ENCODE results near the gene SLC10A3. TPM values are rescaled to one million over a fixed set of nuclear protein-coding genes. Genes with fewer than 3 reads are reported as not detected.

SLC10A3 gene
- total RNA-seq, 1 donor from 2014 or later: 28.5 TPM

DNA sequence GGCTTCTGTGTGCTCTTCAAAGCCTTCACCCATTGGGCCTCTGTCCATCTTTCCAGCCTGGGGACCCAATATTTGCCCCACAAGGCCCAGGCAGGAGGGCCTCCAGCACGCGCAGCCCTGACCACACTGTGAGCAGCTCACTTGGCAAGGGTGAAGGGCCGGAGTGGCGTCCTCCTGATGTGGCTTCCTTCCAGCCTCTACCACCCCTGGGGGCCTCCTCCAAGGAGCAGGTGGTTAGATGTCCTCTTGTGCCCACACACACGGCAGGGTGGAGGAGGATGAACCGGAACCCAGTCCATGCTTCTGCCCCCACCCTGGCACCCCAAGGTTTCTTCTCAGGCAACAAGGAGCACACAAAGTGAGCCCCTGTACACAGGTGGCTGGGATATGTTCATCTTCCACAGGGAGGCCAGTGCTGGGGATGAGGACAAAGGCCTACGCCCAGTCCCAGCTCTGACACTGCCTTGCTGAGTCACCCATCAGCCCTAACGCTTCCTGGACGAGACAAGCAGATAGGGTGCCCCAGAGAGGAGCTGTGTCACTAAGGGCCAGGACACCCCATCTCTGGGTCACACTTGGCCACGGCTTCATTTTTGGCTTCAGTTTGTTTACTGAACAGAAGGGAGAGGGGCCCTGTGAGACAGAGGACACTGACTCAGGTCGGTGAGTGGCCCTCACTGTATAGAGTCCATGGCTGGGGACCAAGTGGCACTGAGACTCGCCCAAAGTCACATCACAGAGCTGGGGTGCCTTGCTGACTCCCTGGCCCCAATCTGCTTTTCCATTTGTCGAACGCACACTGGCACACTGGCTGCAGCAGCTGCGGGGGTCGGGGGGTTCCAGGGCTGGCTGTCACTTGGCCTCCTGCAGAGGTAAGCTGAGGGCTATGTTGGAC, 5.9 kb downstream of the SLC10A3 start:
- no peak for DNase-seq (ENCODE audit: low read depth)

DNA sequence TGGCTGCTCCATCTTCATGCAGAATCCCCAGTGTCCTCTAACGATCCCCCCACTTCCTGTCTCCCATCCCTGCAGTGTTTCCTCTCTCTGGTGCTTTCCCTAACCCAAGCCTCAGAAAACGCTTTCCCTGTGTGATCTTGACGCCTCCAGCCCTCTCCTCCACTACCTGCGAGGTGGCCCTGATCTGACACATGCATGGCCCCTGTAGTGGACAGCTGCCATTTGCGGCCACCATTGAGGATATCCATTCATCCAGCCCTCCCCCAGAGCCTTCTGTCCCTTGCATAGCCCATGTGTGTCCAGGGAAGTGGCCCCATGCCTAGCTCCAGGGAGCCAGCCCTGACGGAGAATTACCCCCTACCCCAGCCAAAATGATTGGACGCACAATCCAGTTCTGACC, 7.1 kb downstream of the SLC10A3 start:
- DNase-seq (ENCODE audit: low read depth): no peak

DNA sequence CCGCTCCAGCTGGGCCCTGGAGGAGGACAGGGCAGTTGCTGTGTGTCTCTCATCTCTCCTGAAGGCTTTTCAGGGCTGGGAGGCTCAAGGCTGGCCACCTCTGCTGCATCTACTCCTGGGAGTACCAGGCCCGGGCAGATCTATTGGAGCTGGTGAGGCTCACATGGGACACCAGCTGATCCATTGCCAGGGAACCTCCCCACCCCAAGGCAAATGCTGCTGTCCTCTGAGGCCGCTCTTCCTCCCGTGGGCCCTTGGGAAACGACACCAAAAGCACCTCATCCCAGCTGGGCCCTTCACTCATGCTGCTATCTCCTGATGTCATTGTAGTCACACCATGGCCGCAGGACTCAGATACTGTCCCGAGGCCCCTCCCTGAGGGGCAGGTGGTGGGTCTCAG, 7.6 kb downstream of the SLC10A3 start:
- peak; percentile 49 for DNase-seq (ENCODE audit: low read depth)

DNA sequence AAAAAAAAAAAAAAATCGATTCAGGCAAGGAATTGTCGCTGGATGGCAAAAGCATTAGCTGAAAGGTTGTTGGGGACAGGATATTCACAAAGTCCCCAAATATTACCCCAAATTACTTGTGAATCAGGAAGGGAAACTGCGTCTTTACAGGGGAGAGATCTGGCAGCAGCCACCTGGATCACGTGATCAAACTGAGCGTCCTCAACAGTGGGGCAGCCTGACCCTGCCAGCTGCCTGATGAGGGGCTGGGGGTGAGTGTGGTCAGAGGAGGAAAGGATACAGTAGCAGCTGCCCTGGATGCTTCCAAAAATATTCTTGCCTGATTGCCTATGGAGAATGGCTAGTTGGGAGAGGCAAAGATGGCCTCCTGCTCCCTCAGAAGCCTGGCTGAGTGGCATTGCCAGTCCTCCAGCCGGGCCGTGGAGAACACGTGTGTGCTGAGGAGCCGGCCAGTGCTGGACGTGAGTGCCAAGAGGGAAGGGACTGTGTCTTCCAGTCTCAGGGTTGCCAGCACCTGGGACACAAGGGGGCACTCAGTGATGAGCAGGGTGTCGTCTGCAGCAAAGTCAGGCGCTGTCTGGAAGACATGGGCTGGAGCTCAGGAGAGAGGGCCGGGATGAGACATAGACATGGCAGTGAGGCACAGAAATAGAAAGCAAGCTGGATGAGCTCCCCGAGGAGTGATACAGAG, 8.4 kb downstream of the SLC10A3 start:
- DNase-seq (ENCODE audit: low read depth): peak; percentile 58

DNA sequence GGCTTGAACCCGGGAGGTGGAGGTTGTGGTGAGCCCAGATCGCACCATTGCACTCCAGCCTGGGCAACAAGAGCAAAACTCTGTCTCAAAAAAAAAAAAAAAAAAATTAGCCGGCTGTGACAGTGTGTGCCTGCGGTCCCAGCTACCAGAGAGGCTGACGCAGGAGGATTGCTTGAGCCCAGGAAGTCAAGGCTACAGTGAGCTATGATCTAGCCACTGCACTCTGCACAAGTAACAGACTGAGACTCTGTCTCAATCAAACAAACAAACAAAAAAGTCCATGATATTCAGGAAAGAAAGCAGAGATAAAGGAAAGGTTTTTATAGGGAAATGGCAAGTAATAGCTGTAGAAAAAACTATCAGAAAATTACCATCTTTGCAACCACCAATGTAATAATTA, 9.2 kb downstream of the SLC10A3 start:
- DNase-seq (ENCODE audit: low read depth): no peak

DNA sequence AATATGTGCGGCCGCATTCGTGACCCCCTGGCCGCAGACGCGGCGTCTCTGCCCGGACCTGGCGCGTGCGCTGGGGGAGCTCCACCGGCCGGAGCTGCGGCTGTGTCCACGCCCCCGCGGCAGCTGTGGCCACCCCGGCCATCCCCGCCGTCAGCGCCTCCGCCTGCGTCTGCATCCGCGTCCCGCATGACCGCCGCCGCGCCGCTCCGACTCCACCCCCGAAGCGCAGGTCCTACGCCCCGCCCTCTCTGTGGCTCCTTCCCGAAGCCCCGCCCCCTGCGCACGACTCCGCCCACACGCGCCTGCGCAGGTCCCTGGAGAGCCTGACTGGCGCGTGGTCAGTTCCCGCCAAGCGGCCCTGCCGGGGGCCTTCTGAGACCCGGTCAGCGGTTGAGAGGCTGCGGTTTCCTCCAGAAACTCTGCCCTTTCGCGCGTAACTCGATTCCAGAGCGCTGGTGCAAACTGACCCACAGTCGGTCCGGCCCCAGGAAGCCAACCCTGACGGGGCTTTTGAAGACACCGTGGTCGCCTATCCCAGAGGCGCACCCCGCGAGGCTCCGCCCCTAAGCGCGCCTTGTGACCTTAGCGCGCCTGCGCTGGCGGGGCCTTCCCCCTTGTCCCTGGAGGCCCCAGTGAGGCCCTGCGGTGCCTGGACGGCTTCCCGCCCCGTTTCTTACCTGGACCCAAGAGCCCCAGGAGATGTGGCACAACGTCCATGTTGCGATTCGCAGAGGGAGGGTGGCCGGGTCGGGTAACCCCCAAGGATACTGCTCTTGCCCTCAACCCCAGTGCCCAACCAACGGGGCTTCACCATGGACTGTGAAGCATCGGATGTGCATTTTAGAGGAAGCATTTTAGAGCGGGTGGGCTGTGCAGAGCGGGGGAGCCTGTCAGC, 11.5 kb downstream of the SLC10A3 start, which contains the start of gene LAGE3:
Gene LAGE3 (minus strand): TSS at position 554 of the 895 bp plus-strand sequence. CDS start 366 bp downstream, at position 188.
- DNase-seq (ENCODE audit: low read depth): peak; percentile 89

DNA sequence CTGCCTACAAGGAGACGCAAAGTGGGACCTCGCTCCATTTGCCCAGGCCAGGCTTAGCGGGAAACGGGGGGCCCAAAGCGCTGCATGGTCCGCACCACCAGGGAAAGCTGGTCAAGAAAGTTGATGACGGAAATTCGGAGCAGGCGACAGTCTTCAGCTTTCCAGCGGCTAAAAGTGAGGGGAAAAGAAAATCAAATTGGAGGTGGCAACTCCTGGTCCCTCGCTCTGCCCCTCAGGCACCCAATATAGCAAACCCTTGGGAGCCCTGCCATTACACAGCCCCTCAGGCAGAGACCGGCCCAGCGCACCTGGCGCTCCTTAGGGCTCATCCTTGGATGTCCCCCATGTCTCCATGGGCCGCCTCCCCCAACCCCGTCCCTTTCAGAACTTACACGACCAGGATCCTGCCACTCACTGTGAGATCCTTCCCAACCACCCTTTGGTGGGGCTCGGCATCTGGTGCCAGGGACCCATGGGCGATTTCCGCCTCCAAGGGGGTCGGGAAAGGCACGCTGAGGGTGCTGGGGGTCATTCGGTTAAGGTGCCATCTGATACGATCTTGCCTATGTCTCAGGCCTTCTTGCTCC, 12.4 kb downstream of the SLC10A3 start:
- no peak for DNase-seq (ENCODE audit: low read depth)

DNA sequence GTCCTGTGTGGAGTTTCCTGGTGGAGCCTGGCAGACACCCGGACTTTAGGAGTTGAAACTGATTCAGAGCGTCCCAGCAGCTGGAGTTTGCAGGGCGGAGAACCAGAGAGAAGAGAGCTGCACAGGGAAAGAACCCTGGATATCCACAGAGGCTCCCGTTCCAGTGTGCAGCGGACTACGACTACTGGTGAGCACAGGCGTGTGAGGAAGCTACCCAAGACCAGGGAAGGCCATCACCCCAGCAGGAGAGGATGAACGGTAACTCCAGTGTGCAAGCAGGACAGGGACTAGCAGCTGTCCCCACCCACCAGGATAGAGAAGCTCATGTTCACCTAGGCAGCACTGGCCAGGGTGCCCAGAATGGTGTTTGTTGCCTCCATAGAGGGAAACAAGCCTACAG, 13.6 kb downstream of the SLC10A3 start:
- DNase-seq (ENCODE audit: low read depth): no peak

DNA sequence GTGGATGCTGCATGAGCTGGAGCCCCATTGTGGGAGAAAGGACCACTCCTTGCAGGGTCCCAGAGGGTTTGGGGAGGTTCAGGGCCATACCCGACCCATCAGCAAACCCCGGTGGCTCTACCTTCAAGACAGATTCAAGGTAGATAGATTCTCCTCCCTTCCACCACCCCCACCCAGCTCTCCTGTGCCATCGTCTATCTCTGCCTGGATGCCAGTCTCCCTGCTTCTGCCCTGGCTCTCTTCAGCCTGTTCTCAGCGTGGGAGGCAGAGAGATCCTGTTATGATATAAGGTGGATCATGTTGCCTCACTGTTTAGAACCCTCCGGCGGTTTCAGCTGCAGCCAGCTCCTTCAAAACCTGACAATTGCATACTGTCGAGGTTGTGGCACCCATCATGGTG, 16.7 kb downstream of the SLC10A3 start:
- DNase-seq (ENCODE audit: low read depth): no peak

DNA sequence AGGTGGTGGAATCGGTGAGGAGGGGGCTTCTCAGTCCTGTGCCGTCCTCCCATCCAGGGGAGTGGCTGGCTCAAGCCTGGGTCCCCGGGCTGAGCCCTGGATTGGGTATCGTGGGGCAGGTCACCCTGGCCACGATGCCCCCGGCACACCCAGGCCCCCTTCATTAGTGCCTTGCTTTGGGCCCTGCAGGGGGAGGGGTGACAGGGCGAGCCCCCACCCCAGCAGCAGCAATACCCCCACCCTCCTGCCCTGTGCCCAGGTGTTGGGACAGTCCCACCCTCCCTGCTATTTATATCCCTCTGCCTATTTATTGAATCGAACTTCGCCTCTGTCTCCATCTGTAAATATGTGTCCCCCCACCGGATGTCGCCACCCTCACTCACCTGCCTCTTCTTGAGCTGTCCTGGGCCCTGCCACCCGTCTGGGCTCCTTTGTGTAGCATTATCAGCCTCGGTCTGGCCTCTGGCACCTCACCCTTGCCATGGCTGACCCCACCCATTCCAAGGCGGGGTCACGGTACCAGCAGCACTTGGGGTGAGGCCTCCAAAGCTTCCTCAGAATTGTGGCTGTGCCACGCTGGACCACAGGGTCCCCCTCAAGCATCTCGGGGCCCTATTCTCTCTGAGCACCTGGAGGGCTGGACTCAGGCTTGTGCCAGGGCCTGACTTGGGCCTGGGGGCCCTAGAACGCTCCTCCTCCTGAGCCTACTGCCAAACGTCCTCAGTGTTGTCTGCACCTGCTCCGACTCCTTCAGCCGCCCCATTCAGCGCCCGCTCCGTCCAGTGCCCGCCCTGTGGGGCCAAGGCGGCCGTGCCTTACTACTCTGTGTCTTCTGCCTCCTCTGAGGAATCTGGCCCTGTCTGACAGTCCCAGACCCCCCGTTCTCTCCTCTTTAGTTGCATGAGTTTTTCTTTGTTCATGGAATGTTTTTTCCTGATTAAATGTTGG, 17.5 kb downstream of the SLC10A3 start:
- no peak for DNase-seq (ENCODE audit: low read depth)

DNA sequence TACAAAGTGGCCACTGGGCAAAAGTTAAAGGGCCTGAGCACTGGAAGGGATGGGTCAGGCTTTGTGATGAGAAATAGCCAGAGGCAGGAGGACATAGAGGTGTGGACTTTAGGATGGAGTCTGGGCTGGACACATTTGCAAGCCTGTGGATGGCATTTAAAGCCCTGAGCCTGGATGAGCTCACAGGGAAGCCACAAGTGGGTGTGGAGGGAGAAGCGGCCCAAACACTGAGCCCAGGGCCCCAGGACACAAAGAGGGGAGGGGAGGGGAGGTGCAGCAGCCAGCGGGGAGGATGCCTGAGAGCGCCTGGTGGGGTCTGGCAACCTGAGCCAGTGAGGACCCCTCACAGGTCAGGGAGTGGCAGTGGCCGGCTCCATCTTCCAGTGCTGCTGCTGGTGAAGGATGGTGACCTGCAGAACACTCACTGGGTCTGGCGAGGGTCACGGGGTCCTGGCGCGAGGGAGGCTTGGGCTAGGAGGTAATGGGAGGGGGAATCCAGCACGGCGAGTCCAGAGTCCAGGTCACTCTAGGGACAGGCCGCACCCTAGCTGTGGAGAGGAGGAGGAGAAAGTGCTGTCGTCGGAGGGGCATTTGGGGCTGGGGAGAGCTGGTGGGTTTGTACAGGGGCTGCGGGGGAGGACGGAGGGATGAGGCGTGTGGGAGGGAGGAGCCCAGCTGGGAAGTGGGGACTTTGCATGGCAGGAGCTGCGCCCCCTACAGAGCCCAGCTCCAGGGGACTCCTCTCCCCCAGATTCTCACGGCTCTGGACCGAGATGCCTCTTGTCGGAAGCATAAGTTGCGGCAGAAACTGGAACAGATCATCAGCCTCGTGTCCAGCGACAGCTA, 18.4 kb downstream of the SLC10A3 start:
- DNase-seq (ENCODE audit: low read depth): no peak

DNA sequence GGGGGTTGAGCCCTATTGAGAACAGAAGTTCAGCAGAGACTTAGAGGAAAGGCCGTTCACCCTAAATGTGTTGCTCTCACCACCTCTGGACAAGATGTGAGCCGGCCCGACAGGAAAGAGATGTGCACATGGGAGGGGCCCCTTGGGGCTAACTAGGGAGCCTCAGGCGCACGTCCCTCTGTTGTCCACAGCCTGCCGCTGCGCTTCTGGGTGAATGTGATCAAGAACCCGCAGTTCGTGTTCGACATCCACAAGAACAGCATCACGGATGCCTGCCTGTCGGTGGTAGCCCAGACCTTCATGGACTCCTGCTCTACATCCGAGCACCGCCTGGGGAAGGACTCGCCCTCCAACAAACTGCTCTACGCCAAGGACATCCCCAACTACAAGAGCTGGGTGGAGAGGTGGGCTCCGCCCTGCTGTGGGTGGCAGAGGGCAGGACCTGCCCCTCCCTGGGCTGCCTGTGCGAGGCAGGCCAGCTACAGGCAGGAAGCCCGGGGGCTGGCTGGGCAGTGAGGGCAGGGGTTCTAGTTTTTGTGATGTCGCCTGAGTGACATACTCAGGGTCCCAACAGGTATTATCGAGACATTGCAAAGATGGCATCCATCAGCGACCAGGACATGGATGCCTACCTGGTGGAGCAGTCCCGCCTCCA, 19.4 kb downstream of the SLC10A3 start:
- no peak for DNase-seq (ENCODE audit: low read depth)

DNA sequence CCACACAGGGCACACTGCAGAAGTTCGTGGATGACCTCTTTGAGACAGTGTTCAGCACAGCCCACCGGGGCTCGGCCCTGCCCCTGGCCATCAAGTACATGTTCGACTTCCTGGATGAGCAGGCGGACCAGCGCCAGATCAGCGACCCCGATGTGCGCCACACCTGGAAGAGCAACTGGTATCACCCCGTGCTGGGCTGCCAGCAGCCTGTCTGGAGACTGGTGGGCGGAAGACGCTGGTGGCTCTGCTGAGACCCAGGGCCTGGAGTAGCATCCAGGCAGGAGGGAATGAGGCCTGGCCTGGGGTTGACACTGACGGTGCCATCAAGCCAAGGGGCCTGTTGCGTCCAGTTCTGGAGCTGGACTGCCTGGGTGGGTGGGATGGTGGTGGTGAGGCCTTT, 20.0 kb downstream of the SLC10A3 start:
- no peak for DNase-seq (ENCODE audit: low read depth)

DNA sequence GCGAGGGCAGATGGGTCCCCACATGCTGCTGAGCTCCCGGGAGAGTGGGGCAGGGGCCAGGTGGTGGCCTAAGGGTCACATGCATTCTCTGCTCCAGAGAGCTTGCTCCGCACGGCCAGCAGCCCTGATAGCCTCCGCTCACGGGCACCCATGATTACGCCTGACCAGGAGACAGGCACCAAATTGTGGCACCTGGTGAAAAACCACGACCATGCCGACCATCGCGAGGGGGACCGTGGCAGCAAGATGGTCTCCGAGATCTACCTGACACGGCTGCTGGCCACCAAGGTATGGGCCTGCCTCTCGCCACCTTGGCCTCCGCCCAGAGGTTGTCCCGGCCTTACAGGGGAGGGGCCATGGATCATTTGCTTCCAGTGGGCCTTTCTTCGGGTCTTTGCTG, 20.5 kb downstream of the SLC10A3 start:
- DNase-seq (ENCODE audit: low read depth): no peak

DNA sequence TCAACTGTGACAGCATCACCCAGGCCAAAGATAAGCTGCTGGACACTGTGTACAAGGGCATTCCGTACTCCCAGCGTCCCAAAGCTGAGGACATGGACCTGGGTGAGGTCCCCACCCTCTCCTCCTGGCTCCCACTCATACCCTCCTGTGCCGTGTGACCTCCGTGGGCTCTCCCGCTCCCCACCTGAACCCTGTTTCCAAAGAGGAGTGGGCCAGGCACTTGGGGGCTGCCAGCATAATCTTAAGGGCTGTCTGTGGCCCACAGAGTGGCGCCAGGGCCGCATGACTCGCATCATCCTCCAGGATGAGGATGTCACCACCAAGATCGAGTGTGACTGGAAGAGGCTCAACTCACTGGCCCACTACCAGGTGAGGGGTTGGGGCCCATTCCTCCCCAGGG, 21.3 kb downstream of the SLC10A3 start:
- DNase-seq (ENCODE audit: low read depth): no peak

DNA sequence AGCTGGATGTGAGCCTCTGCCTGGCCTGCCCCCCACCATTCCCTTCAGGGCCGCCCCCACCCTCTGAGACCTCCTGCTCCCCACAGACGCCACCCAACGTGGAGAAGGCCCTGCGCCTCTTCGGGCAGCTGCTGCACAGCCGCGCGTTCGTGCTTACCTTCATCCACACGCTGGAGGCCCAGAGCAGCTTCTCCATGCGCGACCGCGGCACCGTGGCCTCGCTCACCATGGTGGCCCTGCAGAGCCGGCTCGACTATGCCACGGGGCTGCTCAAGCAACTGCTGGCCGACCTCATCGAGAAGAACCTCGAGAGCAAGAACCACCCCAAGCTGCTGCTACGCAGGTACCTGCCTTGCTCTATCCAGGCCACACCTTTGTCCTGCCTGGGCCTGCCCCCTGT, 22.2 kb downstream of the SLC10A3 start:
- no peak for DNase-seq (ENCODE audit: low read depth)

DNA sequence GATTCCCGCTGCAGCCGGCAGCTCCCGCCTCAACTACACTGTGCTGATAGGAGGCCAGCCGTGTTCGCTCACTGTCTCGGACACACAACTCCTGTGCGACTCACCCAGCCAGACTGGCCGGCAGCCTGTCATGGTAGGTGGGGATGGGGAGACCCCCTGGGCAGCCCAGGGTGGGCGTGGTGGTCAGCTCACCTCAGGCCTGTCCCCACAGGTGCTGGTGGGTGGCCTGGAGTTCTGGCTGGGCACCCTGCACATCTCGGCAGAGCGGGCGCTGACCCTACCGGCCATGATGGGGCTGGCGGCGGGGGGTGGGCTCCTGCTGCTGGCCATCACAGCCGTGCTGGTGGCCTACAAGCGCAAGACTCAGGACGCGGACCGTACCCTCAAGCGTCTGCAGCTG, 22.9 kb downstream of the SLC10A3 start:
- DNase-seq (ENCODE audit: low read depth): no peak

DNA sequence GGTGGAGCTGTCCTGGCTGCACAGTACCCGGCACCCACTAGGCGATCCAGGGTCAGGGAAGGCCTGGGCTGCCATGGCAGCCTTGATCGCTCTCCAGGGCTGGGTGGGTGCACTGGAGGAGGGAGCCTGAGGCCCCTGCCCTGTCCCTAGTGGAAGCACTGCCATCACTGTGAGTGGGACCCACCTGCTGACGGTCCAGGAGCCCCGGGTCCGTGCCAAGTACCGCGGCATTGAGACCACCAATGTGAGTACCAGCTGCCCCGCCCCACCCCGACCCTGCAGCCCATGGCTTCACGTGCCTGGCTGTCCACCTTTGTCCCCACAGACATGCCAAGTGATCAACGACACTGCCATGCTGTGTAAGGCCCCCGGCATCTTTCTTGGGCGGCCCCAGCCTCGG, 23.5 kb downstream of the SLC10A3 start:
- DNase-seq (ENCODE audit: low read depth): no peak

DNA sequence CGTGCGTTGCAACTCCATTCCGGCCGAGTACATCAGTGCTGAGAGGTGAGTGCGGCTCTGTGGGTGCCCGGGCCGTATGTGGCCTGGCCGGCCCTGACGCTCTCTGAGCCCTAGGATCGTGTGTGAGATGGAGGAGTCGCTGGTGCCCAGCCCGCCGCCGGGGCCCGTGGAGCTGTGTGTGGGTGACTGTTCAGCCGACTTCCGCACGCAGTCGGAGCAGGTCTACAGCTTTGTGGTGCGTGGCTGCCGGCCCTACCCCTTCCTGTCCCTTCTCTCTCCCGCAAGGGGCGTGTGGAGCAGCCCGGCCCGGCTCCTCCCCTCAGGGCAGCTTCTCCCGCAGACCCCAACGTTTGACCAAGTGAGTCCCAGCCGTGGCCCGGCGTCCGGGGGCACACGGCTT, 24.4 kb downstream of the SLC10A3 start:
- DNase-seq (ENCODE audit: low read depth): no peak

Measured in myocyte (in vitro differentiated cells).